Calu3 (cell line): Measurements from ENCODE around the gene HEMK1. TPM values are rescaled to one million over a fixed set of nuclear protein-coding genes. Genes with fewer than 3 reads are reported as not detected.

Experiments used
- BruUV-seq: library from RNA; stranded (reverse); fragments of 400-500 nt; replicated peaks from 2 replicates; lab custom pipeline; 2021; lab: Mats Ljungman, UMichigan
- CTCF ChIA-PET: fragments of 300-600 bp; sonication (Branson Sonifier 250); formaldehyde crosslinking; loops from one replicate; lab custom pipeline; 2022; ENCODE audit warnings: antibody characterized with exemption; lab: Charles Lee
- DNase-seq: peaks from one replicate; pipeline ENCODE4 v3.0.0; 2022
- H3K27ac Mint-ChIP-seq: one replicate; pipeline ENCODE4 v1.8.0; 2022; ENCODE audit warnings: mixed read lengths; ENCODE audit not compliant: unreplicated experiment
- H3K27me3 Mint-ChIP-seq: one replicate; pipeline ENCODE4 v1.8.0; 2022; ENCODE audit warnings: mixed read lengths; ENCODE audit not compliant: unreplicated experiment
- H3K36me3 Mint-ChIP-seq: one replicate; pipeline ENCODE4 v1.8.0; 2022; ENCODE audit warnings: mild to moderate bottlenecking, moderate library complexity, mixed read lengths; ENCODE audit not compliant: insufficient read depth, unreplicated experiment
- H3K4me1 Mint-ChIP-seq: one replicate; pipeline ENCODE4 v1.8.0; 2022; ENCODE audit warnings: mild to moderate bottlenecking, low read depth, mixed read lengths; ENCODE audit not compliant: unreplicated experiment
- H3K4me3 Mint-ChIP-seq: one replicate; pipeline ENCODE4 v1.8.0; 2022; ENCODE audit warnings: mild to moderate bottlenecking, low read depth, moderate library complexity, mixed read lengths; ENCODE audit not compliant: unreplicated experiment
- H3K9me3 Mint-ChIP-seq: one replicate; pipeline ENCODE4 v1.8.0; 2022; ENCODE audit warnings: low read depth, mixed read lengths; ENCODE audit not compliant: unreplicated experiment
- intact Hi-C: fragments of 100-400 bp; cut with micrococcal nuclease; formaldehyde crosslinking; loops from one replicate; pipeline ENCODE4 v1.10.0; 2022; ENCODE audit not compliant: unreplicated experiment
- total RNA-seq: library from RNA; stranded (reverse); gene quantifications from 2 replicates; pipeline ENCODE4 v1.2.3, GENCODE V29; 2022
- TF ChIP-seq, protein P1 (sequence below): fragments of 200-600 bp; IDR thresholded peaks from one replicate; pipeline ENCODE4 v1.8.0; 2022; ENCODE audit warnings: antibody characterized with exemption; ENCODE audit not compliant: unreplicated experiment

Gene HEMK1
- total RNA-seq, 1 experiment from 2014 or later = 20.0 TPM

DNA sequence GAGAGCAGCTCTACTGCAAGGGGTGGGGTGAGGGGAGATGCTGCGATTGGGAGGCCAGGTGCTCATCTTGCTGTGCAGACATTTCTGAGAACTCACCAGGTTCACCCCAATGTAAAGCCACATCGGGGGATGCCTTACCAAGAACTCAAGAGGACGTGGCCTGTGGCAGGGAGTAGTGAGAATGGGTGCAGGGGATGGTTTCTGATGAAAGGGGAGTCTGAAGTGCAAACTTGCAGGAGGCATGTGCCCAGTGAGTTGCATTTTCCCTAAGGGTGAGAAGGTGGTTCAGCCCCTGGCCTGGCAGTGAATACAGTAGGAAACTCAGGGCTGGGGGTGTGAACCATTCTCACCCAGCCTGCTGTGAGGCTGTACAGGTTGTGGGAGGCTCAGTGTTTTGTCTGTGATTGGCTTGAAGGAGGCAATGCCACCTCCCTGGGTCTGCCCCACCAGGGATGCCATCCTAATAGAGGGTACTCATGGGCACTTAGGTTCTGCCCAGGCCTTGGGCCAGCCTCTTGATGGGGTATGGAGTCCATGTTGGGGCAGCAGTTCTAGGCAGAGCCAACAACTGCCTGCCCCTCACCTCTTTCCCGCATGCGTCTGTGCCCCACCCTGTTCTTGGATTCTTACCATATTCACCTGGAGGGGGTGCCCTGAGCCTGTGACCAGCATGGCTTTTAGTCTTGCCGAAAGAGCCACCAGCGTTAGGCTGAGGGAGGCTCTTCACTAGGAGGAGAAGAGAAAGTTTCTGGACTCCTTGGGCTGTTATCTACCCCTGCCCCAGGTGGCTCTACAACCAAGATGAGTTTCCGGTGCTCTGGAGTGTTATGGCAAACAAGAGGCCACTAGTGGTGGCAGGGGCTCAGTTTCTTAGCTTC is 4.5 kb downstream of the HEMK1 start:
- H3K27me3 Mint-ChIP-seq = no peaks in the 10 kb centered on the region

DNA sequence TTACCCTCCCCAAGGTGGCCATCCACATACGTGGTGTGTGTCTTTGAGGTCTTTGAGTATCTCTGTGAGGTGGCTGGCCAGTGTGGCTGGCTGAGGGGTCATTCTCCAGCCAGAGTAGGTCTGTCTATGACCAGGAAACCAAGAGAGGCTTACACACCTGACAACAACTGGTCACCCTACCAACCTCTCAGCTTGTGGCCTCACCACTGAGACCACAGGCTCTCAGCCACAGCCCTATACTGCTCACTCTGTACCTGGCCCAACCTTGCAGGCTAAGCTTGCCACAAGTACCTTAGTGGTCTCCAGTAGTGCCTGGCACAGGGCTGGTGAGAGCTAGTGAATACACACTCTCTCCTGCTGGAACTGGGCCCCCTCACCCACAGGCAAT is 5.1 kb downstream of the HEMK1 start:
- CTCF ChIA-PET = no interaction called here
- no peak for DNase-seq
- intact Hi-C loops = no loop called here
- Mint-ChIP-seq H3K4me3 (no peak overlapping the region), H3K4me1 (peaks cover 10% of the 10 kb centered on the region), H3K27ac (no peak overlapping the region), H3K9me3 (no peaks in the 10 kb centered on the region), H3K36me3 (peaks cover 14% of the 10 kb centered on the region), H3K27me3 (no peaks in the 10 kb centered on the region)
- no TSS peak for BruUV-seq
- TF ChIP-seq, protein P1, sequence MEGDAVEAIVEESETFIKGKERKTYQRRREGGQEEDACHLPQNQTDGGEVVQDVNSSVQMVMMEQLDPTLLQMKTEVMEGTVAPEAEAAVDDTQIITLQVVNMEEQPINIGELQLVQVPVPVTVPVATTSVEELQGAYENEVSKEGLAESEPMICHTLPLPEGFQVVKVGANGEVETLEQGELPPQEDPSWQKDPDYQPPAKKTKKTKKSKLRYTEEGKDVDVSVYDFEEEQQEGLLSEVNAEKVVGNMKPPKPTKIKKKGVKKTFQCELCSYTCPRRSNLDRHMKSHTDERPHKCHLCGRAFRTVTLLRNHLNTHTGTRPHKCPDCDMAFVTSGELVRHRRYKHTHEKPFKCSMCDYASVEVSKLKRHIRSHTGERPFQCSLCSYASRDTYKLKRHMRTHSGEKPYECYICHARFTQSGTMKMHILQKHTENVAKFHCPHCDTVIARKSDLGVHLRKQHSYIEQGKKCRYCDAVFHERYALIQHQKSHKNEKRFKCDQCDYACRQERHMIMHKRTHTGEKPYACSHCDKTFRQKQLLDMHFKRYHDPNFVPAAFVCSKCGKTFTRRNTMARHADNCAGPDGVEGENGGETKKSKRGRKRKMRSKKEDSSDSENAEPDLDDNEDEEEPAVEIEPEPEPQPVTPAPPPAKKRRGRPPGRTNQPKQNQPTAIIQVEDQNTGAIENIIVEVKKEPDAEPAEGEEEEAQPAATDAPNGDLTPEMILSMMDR = no peak

More for the DNA sequence above, 4.5 kb downstream of the HEMK1 start:
- Mint-ChIP-seq H3K27ac (no peak overlapping the region), H3K36me3 (peaks cover 21% of the 10 kb centered on the region), H3K9me3 (no peaks in the 10 kb centered on the region), H3K4me1 (peaks cover 10% of the 10 kb centered on the region), H3K4me3 (no peak overlapping the region)
- CTCF ChIA-PET = interaction anchor here (1.3 kb wide), 1 partner anchor 38 kb away, joined by 3 read pairs; the partner anchor contains the start of gene CISH
- DNase-seq = no peak
- intact Hi-C loops = no loop called here
- no TSS peak for BruUV-seq
- TF ChIP-seq, protein P1 = no peak

DNA sequence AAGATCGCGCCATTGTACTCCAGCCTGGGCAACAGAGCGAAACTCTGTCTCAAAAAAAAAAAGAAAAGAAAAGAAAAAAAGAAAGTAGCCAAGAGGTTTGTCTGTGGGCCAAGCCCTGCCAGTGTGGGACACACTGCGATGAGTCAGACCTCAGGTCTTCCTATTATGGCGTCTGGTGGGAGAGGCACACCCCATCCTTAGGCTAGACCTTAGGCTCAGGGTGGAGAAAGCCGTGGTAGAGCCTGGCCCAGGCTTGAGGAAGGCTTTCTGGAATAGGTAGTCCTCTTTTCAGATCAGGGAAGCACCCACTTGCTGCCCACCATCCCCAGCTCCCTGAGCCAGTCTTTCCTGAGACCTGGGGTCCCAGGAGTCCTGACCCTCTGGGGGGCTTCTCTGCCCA is 6.0 kb downstream of the HEMK1 start:
- Mint-ChIP-seq H3K4me1 (peaks cover 8% of the 10 kb centered on the region), H3K9me3 (no peaks in the 10 kb centered on the region), H3K27me3 (no peaks in the 10 kb centered on the region), H3K36me3 (peaks cover 5% of the 10 kb centered on the region), H3K4me3 (no peak overlapping the region), H3K27ac (no peak overlapping the region)
- no TSS peak for BruUV-seq
- no peak for DNase-seq
- CTCF ChIA-PET = interaction anchor here (0.6 kb wide), 1 partner anchor 393 kb away, joined by 5 read pairs; no protein-coding TSS in a partner anchor
- intact Hi-C loops = no loop called here
- TF ChIP-seq, protein P1 = no peak

DNA sequence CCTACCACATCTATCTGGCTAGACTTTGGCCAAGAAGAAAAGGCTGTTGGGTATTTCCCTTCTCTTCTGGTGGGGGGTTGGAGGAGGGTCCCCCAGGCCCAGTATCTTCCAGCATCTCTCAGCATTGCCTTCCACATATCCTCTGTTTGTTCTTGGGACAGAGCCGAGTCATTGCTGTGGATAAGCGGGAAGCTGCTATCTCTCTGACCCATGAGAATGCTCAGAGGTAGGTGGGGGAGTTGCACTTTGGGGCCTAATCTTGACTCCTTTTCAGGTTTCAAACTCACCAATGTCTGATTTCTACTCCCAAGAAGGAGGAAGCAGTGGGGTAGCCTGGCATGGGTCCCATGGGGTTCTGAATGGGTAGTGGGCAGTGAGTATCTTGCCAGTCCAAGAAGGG is 8.0 kb downstream of the HEMK1 start:
- H3K9me3 Mint-ChIP-seq = no peaks in the 10 kb centered on the region
- TF ChIP-seq, protein P1 = no peak
- no peaks in the 10 kb centered on the region for H3K4me1 Mint-ChIP-seq
- intact Hi-C loops = no loop called here
- H3K27ac Mint-ChIP-seq = no peak overlapping the region
- CTCF ChIA-PET = no interaction called here
- no peak overlapping the region for H3K4me3 Mint-ChIP-seq
- no peaks in the 10 kb centered on the region for H3K27me3 Mint-ChIP-seq
- no peak for DNase-seq
- no TSS peak for BruUV-seq
- no peaks in the 10 kb centered on the region for H3K36me3 Mint-ChIP-seq
